Thoracic aorta (tissue), 2 donors: Measurements from ENCODE around the gene PRR15L. TPM values are rescaled to one million over a fixed set of nuclear protein-coding genes. Genes with fewer than 3 reads are reported as not detected.

ENCODE experiments used
- ATAC-seq: fragments of 150-250 bp; one replicate; pipeline ENCODE4 v1.8.0; 2017; ENCODE audit warnings: low read depth; ENCODE audit not compliant: insufficient number of reproducible peaks, low FRiP score
- DNase-seq: peaks from one replicate; pipeline ENCODE4 v3.0.0-alpha.2; 2020; ENCODE audit warnings: low spot score
- H3K27ac ChIP-seq, 2 donors: fragments of 200-600 bp; sonication (generic); 1 replicate in 1 of 2; 2 replicates in 1 of 2; pipeline ENCODE4 v1.5.1; 2016; ENCODE audit warnings: mild to moderate bottlenecking in 2 of 2, moderate library complexity in 2 of 2
- H3K27me3 ChIP-seq: fragments of 200-600 bp; sonication (generic); replicated peaks from 2 replicates; pipeline ENCODE4 v1.6.0; 2016; ENCODE audit warnings: mild to moderate bottlenecking; ENCODE audit not compliant: insufficient read depth
- H3K36me3 ChIP-seq: fragments of 200-600 bp; sonication (generic); one replicate; pipeline ENCODE4 v1.5.1; 2016
- H3K4me1 ChIP-seq, 2 donors: fragments of 200-600 bp; sonication (generic); 1 replicate in 1 of 2; 2 replicates in 1 of 2; pipeline versions ENCODE4 v1.5.1 to v1.6.0; 2016; ENCODE audit warnings: low read depth in 2 of 2, mild to moderate bottlenecking in 1 of 2; ENCODE audit not compliant: control insufficient read depth in 1 of 2
- H3K4me3 ChIP-seq: fragments of 200-600 bp; sonication (generic); 2 replicates; pipeline ENCODE4 v1.5.1; 2016; ENCODE audit warnings: mild to moderate bottlenecking
- H3K9me3 ChIP-seq: fragments of 200-600 bp; sonication (generic); 2 replicates; pipeline ENCODE4 v1.5.1; 2016
- total RNA-seq, 2 donors: library from RNA; depleted of rRNA; stranded (reverse); fragments of >200 nt; gene quantifications; one replicate each; pipeline versions ENCODE4 v1.1.0 to v1.2.3, GENCODE V29; 2016
- TF ChIP-seq, protein P1 (sequence below): fragments of 200-600 bp; sonication (generic); IDR thresholded peaks from one replicate; pipeline ENCODE4 v1.5.1; 2019; ENCODE audit warnings: antibody characterized with exemption

The PRR15L gene
- total RNA-seq, 2 donors from 2014 or later = 1.4 TPM; not detected in 1

DNA sequence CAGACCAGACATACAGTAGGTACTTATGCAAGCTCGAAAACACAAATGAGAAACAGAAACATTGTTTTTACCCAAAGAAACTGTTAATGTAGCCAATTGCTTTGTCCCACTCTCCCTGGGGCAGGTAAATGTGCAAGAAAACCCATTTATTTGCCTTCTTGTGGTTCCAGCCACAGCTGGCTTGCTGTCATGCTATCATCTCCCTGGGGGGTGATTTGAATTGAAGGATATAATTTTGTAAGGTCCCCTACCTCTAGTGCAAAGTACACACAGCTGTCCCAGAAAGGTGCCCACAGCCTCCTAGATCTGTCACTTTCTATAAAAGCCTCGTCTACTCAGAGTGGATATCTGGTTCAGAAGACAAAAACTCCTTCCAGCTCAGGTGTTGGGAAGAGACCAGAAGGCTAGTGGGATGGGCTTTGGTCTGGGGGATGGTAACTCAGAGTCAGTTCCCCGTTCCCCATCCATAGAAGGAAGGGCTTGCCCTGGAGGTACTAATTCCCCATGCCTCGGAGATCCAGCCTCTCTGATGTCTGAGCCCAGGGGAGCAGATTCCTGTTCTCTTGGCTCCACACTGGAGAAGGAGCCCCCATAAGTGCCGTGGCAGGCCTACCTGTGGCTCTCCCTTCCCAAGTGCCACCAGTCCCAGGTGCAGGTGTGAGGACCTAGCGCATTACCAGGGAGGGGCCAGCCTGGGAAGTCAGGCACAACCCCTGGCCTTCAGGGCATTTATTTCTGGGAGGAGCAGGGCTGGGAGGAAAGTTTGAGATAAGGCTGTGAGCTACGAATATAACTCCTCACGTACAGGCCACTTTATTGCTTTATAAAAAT lies 2.4 kb upstream of the PRR15L start:
- TF ChIP-seq, protein P1, sequence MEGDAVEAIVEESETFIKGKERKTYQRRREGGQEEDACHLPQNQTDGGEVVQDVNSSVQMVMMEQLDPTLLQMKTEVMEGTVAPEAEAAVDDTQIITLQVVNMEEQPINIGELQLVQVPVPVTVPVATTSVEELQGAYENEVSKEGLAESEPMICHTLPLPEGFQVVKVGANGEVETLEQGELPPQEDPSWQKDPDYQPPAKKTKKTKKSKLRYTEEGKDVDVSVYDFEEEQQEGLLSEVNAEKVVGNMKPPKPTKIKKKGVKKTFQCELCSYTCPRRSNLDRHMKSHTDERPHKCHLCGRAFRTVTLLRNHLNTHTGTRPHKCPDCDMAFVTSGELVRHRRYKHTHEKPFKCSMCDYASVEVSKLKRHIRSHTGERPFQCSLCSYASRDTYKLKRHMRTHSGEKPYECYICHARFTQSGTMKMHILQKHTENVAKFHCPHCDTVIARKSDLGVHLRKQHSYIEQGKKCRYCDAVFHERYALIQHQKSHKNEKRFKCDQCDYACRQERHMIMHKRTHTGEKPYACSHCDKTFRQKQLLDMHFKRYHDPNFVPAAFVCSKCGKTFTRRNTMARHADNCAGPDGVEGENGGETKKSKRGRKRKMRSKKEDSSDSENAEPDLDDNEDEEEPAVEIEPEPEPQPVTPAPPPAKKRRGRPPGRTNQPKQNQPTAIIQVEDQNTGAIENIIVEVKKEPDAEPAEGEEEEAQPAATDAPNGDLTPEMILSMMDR = no peak
- DNase-seq = no peak
- H3K4me3 ChIP-seq = no peak overlapping the region
- H3K27me3 ChIP-seq = no peaks in the 10 kb centered on the region
- no peak for ATAC-seq
- H3K4me1 ChIP-seq = peaks cover 0 to 10% of the 10 kb centered on the region in 2 donors
- H3K36me3 ChIP-seq = no peaks in the 10 kb centered on the region
- H3K27ac ChIP-seq = no peak overlapping the region
- H3K9me3 ChIP-seq = no peaks in the 10 kb centered on the region

DNA sequence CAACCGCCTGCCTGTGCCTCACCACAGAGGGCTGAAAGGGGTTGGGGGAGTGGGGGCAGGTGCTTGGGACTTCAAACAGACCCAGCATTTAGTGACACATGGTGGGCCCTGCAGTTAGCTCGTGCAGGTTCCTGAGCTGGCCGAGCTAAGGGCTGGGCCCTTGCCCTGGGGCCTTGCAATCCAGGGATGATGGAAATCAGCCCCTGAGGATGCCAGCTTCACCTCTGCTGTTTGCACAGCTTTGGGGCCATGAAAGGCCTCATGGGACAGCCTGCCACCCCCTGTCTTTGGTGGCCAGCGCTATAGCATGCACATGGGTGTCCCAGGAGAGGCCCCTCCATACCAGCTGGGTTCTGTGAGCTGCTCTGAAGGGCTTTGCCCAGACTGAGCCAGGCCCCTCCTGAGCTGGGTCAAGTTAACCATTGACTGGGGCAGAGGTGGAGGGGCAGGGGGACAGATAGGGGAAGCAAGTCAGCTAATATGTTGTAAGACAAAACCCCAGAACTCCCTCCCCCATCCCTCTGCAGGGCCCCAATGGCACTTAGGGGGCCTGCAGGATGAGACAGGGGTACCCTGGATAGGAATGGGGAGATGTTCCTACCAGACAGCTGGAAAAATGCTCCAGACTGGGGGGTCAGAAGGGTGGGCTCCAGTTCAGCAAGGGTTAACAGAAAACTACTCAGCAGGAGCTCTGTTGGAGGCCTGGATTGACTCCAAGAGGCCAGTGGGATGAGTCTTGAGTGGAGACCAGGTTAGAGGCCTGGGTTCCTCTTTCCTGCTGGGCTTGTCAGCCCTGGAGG lies 692 bp downstream of the PRR15L start:
- Histone ChIP-seq H3K4me3 (no peak overlapping the region), H3K4me1 (peaks cover 0 to 10% of the 10 kb centered on the region in 2 donors), H3K9me3 (no peaks in the 10 kb centered on the region), H3K27ac (no peak overlapping the region), H3K27me3 (no peaks in the 10 kb centered on the region), H3K36me3 (no peaks in the 10 kb centered on the region)
- DNase-seq = no peak
- TF ChIP-seq, protein P1 = no peak
- ATAC-seq = no peak

DNA sequence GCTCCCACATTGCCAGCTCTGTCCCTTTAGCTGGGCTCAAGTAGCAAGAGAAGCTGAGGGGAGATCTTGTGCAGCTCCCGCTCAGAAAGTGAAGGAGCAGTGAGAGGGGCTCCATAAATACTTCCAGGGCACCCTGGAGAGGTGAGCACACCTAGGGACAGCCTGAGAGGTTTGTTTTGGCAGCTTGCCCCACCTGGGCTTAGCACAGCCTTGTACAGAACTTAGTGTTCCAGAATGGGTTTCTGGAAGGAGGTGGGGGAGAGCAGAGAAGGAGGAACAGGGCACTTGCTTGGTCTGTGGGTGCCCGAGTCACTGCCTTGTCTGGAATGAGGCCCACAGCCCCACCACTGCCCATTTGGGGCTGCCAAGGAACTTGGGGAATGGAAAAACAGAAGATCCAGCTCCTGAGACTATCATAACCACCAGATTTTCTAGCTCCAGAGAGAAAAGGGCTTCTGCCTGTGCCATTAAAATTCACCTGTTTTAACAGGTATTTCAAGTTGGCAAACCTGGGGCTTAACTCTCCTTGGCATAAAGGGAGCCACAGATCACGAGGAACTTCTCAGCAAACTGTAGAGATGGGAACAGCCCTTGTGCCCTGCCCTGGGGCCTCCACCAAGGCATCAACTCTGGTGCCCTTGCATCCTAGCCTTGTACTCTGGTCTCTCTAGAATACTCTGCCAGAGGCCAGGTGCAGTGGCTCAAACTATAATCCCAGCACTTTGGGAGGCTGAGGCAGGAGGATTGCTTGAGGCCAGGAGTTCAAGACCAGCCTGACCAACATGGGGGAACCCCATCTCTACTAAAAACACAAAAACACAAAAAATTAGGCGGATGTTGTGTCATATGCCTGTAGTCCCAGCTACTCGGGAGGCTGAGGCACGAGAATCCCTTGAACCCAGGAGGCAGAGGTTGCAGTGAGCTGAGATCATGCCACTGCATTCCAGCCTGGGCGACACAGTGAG lies 1.9 kb downstream of the PRR15L start:
- Histone ChIP-seq H3K36me3 (no peaks in the 10 kb centered on the region), H3K4me3 (no peak overlapping the region), H3K4me1 (peaks cover 0 to 10% of the 10 kb centered on the region in 2 donors), H3K27ac (peak overlapping the region in 1 of 2 donors; percentile 15), H3K9me3 (no peaks in the 10 kb centered on the region), H3K27me3 (no peaks in the 10 kb centered on the region)
- ATAC-seq = no peak
- TF ChIP-seq, protein P1 = no peak
- DNase-seq = no peak

DNA sequence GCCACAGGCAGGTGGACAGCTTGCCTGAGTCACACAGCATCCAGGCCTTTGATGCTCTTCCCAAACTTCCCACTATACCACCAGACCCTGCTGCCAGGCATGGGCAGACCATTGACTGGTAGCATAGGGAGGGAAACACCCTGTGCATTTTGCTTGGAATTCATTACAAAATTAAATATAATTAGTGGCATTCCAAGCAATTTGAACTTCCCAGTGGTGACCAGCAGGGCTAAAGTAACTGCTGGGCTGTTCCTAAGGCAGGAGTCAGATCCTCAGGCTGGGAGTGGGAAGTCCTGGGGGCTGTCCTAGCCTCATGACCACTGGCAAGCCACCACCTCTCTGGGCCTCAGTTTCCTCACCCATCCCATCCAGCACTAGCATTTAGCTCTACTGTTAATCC lies 3.8 kb downstream of the PRR15L start:
- Histone ChIP-seq H3K27ac (no peak overlapping the region), H3K36me3 (no peaks in the 10 kb centered on the region), H3K27me3 (no peaks in the 10 kb centered on the region), H3K4me1 (peaks cover 3 to 20% of the 10 kb centered on the region in 2 donors), H3K9me3 (no peaks in the 10 kb centered on the region), H3K4me3 (no peak overlapping the region)
- no peak for DNase-seq
- TF ChIP-seq, protein P1 = no peak
- ATAC-seq = no peak
